Osteocyte (in vitro differentiated cells): ENCODE measurements around the gene HSPB1. TPM values are rescaled to one million over a fixed set of nuclear protein-coding genes. Genes with fewer than 3 reads are reported as not detected.
"Not testable (repeated sequence)": the region's sequence is repeated elsewhere in the genome, so short reads cannot be mapped to it uniquely, and the experiment has no call there.

Source experiments
- DNase-seq: peaks from one replicate; pipeline ENCODE4 v3.0.0; 2021; ENCODE audit warnings: mixed read lengths; ENCODE audit not compliant: unreplicated experiment; ENCODE audit errors: extremely low spot score
- H3K27ac Mint-ChIP-seq: one replicate; pipeline ENCODE4 v1.8.0; 2021; ENCODE audit warnings: mild to moderate bottlenecking, mixed read lengths; ENCODE audit not compliant: unreplicated experiment
- H3K27me3 Mint-ChIP-seq: one replicate; pipeline ENCODE4 v1.8.0; 2021; ENCODE audit warnings: mixed read lengths; ENCODE audit not compliant: unreplicated experiment
- H3K36me3 Mint-ChIP-seq: one replicate; pipeline ENCODE4 v1.8.0; 2021; ENCODE audit warnings: mixed read lengths; ENCODE audit not compliant: unreplicated experiment
- H3K4me1 Mint-ChIP-seq: one replicate; pipeline ENCODE4 v1.8.0; 2021; ENCODE audit warnings: mixed read lengths; ENCODE audit not compliant: unreplicated experiment
- H3K4me3 Mint-ChIP-seq: one replicate; pipeline ENCODE4 v1.8.0; 2021; ENCODE audit warnings: mild to moderate bottlenecking, moderate library complexity, mixed read lengths; ENCODE audit not compliant: unreplicated experiment
- H3K9me3 Mint-ChIP-seq: one replicate; pipeline ENCODE4 v1.8.0; 2021; ENCODE audit warnings: mixed read lengths; ENCODE audit not compliant: unreplicated experiment
- CTCF ChIP-seq: fragments of 200-600 bp; sonication (generic); IDR thresholded peaks from 2 replicates; pipeline ENCODE4 v1.5.0; 2021; ENCODE audit warnings: antibody characterized with exemption, mild to moderate bottlenecking, moderate library complexity
- total RNA-seq: library from RNA; stranded (reverse); gene quantifications from 2 replicates; pipeline ENCODE4 v1.2.1, GENCODE V29; 2021

The HSPB1 gene
- total RNA-seq, 1 donor from 2014 or later: 251 TPM

GRCh38 chr7:76286842-76287403 lies 15.6 kb upstream of the HSPB1 start:
- no peaks in the 10 kb centered on the region for H3K36me3 Mint-ChIP-seq
- H3K27ac Mint-ChIP-seq: no peak overlapping the region
- H3K9me3 Mint-ChIP-seq: no peaks in the 10 kb centered on the region
- H3K27me3 Mint-ChIP-seq: peaks cover 17% of the 10 kb centered on the region
- no peak for DNase-seq
- TF ChIP-seq CTCF: no peak
- H3K4me3 Mint-ChIP-seq: no peak overlapping the region
- H3K4me1 Mint-ChIP-seq: peaks cover 20% of the 10 kb centered on the region

GRCh38 chr7:76290847-76291350 lies 11.6 kb upstream of the HSPB1 start:
- DNase-seq, H3K4me3 Mint-ChIP-seq, H3K36me3 Mint-ChIP-seq, H3K9me3 Mint-ChIP-seq, H3K27me3 Mint-ChIP-seq: not testable (repeated sequence)
- Mint-ChIP-seq H3K27ac (peak overlapping the region; percentile 96), H3K4me1 (peaks cover 37% of the 10 kb centered on the region)

- peak; percentile 98 for DNase-seq
- Mint-ChIP-seq H3K36me3 (no peaks in the 10 kb centered on the region), H3K4me3 (peak overlapping the region; percentile 60), H3K27me3 (no peaks in the 10 kb centered on the region), H3K4me1 (peaks cover 37% of the 10 kb centered on the region), H3K27ac (peak overlapping the region; percentile 96), H3K9me3 (no peaks in the 10 kb centered on the region)
- peak; percentile 98 for TF ChIP-seq CTCF
These were observed 10.9 kb upstream of the HSPB1 start for GRCh38 chr7:76291351-76292212.

GRCh38 chr7:76292213-76292573 lies 10.3 kb upstream of the HSPB1 start:
- Mint-ChIP-seq H3K27me3 (no peaks in the 10 kb centered on the region), H3K4me3 (peak overlapping the region; percentile 60)

GRCh38 chr7:76292911-76293310 lies 9.6 kb upstream of the HSPB1 start:
- H3K36me3 Mint-ChIP-seq, DNase-seq, H3K9me3 Mint-ChIP-seq, H3K4me3 Mint-ChIP-seq, H3K27me3 Mint-ChIP-seq: not testable (repeated sequence)
- Mint-ChIP-seq H3K4me1 (peaks cover 44% of the 10 kb centered on the region), H3K27ac (peak overlapping the region; percentile 65)

More at GRCh38 chr7:76292213-76292573, 10.3 kb upstream of the HSPB1 start:
- Mint-ChIP-seq H3K36me3 (no peaks in the 10 kb centered on the region), H3K27ac (peak overlapping the region; percentile 96), H3K4me1 (peaks cover 42% of the 10 kb centered on the region), H3K9me3 (no peaks in the 10 kb centered on the region)
- no peak for TF ChIP-seq CTCF
- DNase-seq: no peak

- H3K27ac Mint-ChIP-seq: peak overlapping the region; percentile 65
- H3K4me1 Mint-ChIP-seq: peaks cover 44% of the 10 kb centered on the region
- H3K36me3 Mint-ChIP-seq: no peaks in the 10 kb centered on the region
- no peaks in the 10 kb centered on the region for H3K9me3 Mint-ChIP-seq
- no peak for TF ChIP-seq CTCF
- H3K27me3 Mint-ChIP-seq: no peaks in the 10 kb centered on the region
- no peak overlapping the region for H3K4me3 Mint-ChIP-seq
- no peak for DNase-seq
These were observed 9.0 kb upstream of the HSPB1 start for GRCh38 chr7:76293407-76293901.
